Measurements from ENCODE around the gene CDK6.

GRCh38 chr7:92884218-92884617, 47.8 kb upstream of the CDK6 start:
- TF ChIP-seq CTCF (IDR thresholded peaks at IDR 0.05 in 8 of 11, conservative IDR thresholded peaks at IDR 0.05 in 3 of 11), result no peak
- TF ChIP-seq POLR2A (IDR thresholded peaks at IDR 0.05), result no peak
- TF ChIP-seq POLR2AphosphoS5 (IDR thresholded peaks at IDR 0.05), result no peak

All from spleen (tissue), 7 donors.